Gastrocnemius medialis (tissue), 4 donors: ENCODE measurements around the gene PI3.

Experiments used
- CTCF ChIP-seq, 5 experiments: fragments of 450-650 bp in 3 of 5; fragments of 200-600 bp in 2 of 5; sonication (generic) in 2 of 5; IDR thresholded peaks in 4 of 5; conservative IDR thresholded peaks in 1 of 5; 1 replicate in 4 of 5; 2 replicates in 1 of 5; pipeline ENCODE4 v1.5.1; 2016 to 2019; ENCODE audit warnings: antibody characterized with exemption in 5 of 5, mild to moderate bottlenecking in 3 of 5, moderate library complexity in 3 of 5
- POLR2A ChIP-seq, 2 donors: fragments of 450-650 bp; IDR thresholded peaks; one replicate each; pipeline ENCODE4 v1.6.1; 2017; ENCODE audit warnings: antibody characterized with exemption in 2 of 2, mild to moderate bottlenecking in 2 of 2, moderate library complexity in 2 of 2

DNA sequence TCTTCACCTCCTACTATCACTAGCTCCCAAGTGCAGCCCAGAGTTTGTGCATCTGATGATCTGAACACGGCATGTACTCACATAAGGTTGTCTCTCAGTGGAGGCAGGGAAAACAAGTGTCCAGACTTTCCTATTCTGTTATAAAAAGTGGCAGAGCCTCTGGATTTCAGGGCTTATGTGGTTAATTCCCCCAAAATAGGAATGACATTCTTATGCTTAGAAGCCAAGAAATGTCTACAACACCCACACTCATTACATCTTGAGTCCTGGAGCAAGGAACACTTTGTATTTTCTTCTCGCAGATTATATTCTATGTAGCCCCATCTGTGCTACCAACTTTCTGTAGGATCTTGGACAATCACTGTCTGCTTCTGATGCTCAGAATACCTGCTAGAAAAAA is 18.6 kb downstream of the PI3 start:
- TF ChIP-seq CTCF (IDR thresholded peaks at IDR 0.05 in 4 of 5, conservative IDR thresholded peaks at IDR 0.05 in 1 of 5) (no peak), POLR2A (IDR thresholded peaks at IDR 0.05) (no peak)
